Fibroblast of gingiva (primary cell): ENCODE results near the gene SGCD.

ENCODE experiments used
- DNase-seq: peaks from one replicate; pipeline ENCODE4 v3.0.0-alpha.2; 2011; ENCODE audit warnings: low read depth

Gene SGCD

GRCh38 chr5:156778139-156778706, 451.3 kb downstream of the SGCD start:
- DNase-seq, result no peak

DNA sequence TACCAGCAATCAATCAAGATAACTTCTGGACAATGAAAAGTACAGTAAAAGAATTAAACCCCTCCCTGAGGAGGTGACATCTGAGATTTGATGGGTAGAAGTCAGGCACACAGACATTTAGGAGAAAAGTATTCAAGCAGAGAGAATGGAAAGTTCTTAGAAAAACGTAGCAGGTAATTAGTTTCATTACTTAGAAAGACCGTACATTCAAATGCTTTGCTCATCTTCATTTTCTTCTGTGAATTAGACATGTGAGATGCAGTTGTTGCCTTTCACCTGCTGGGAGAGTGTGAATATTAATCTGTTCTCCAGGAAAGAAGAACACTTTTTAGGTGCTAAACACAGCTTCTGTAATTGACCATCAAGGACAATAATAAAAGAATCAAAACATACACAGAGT, 451.8 kb downstream of the SGCD start:
- no peak for DNase-seq

DNA sequence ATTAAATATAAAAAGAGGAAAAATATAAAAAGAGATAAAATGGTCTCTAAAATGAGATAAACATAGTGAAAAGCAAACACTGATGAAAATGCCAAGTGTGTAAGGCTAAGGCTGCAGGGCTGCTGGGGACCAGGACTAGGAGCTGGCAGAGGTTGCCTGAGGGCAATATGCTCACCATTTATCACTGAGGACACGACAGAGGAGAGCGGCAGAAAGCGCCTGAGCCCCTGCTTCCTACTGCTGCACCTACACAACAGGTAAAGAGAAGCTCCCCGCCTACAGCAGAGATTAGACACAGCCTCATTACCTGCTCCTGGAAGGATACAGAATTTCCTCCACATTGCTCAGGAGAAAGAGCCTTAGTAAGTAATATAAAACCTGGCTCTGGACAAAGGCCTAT, 452.5 kb downstream of the SGCD start:
- no peak for DNase-seq

DNA sequence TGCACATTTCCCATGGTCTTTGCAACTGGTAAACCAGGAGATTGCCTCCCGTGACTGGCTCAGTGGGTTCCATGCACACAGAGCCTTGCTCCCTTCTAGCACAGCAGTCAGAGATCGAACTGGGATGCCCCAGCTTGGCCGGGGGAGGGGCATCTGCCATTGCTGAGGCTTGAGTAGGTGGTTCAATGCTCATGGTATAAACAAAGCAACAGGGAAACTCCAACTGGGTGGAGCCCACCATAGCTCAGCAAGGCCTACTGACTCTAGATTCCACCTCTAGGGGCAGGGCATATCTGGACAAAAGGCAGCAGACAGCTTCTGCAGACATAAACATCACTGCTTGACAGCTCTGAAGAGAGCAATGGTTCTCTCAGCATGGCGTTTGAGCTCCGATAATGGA, 456.1 kb downstream of the SGCD start:
- DNase-seq, result no peak

DNA sequence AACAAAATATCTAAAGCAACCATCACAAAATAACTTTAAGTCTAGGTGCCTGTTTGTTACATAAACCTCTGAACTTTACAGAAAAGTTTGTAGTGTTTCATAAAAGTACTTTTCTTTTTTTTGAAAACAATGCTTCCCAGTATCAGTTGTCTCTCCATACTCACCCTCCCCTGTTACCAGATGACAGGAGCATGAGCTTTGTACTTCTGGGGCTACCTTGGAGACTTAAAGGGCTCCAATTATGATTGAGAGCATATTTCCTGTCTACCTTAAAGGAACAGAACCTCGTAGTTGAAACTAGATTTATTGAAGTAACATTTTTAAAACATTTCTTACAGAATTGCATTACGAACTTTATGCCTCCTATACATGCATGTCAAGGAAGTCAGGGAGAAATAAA, 467.7 kb downstream of the SGCD start:
- no peak for DNase-seq

DNA sequence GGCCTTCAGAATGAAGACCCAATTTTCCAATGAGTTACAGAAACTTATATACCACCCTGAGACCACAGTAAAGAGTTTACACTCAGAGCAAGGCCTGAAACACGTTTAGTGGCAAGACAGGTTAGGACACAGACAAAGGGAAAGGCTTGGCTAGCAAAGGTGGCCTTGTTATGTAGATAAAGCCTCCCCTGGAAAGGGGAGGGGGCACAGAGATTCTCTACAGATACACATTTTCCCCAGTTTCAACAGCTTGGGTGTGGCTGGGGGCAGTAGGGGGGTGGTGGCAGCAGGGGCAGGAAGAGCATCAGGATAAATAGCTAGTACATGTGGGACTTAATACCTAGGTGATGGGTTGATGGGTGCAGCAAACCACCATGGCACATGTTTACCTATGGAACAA, 471.2 kb downstream of the SGCD start:
- DNase-seq, result no peak

GRCh38 chr5:156799171-156799570, 472.2 kb downstream of the SGCD start:
- DNase-seq, result no peak

- DNase-seq, result no peak
These were observed 474.0 kb downstream of the SGCD start for GRCh38 chr5:156800929-156801328.

- no peak for DNase-seq
These were observed 475.5 kb downstream of the SGCD start for GRCh38 chr5:156802501-156802900.

DNA sequence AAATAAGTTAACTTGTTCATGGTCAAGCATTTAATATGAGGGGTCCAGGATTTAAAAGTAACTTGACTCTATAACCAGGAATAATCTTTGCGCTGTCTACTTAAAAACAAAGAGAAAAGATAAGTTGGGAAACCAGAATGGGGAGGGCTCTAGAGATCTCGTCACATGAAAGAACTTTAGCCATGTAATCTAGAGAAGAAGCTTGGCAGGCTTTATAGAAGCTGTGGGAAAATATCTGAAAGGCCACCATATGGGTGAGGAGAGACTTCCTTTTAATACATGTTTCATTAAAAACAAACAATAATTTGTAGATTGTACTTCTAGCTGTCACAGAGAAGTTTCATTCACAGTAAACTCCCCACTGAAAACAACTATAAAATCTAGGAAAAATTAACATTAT, 476.4 kb downstream of the SGCD start:
- no peak for DNase-seq

DNA sequence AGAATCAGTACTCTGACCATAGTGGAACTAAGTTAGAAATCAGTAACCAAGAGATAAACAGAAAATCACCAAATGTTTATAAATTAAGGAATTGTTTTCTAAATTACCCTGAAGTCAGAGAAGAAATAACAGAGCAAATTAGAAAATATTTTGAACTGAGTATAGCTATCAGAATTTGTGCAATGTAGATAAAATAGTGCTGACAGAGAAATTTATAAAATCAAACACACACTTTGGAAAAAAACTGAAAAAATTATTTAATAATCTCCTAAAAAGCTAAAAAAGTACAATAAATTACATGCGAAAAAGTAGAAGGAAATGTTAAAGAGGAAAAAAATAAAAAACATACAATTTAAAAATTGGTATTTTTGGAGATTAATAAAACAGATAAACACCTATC, 486.0 kb downstream of the SGCD start:
- DNase-seq, result no peak

DNA sequence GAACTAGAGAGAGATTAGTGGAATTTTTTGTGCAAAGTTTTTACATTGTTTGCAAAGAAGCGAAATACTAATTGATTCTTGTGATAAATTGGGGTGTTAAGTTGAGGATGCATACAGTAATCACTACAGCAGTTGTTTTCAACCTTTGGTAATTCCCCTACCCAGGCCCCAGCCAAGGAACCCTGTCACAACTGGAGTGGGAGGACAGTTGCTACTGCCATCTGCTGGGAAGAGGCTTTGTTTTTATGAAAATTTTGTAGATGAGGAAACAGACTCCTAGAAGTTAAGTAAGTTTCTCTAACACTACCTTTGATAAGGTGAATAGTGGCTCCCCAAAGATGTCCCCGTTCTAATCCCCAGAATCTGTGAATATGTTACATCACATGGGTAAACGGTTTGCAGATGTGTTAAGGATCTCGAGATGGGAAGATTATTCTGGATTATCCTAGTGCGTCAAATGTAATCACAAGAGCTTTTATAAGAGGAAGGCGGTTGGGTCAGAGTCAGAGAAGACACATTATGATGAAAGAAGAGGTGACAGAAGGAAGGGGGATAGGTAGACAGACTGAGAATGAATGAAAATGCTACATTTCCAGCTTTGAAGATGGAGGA, 489.1 kb downstream of the SGCD start:
- no peak for DNase-seq
